PFSK-1 (cell line): ENCODE measurements around the gene NOC4L.

ENCODE experiments used
- FOXP2 ChIP-seq: optimal IDR thresholded peaks from 2 replicates; pipeline ENCODE3; 2011; ENCODE audit warnings: borderline replicate concordance, control low read depth, inconsistent platforms; ENCODE audit not compliant: insufficient read depth; ENCODE audit errors: extremely low read length, extremely low read depth
- POLR2AphosphoS5 ChIP-seq: IDR thresholded peaks from 2 replicates; pipeline ENCODE4 v1.6.1; 2012; ENCODE audit warnings: low read depth, mild to moderate bottlenecking, control low read depth, low read length, moderate library complexity
- REST ChIP-seq, 2 experiments: IDR thresholded peaks; 2 replicates each; pipeline versions ENCODE4 v1.6.1 to v1.8.0; 2011 to 2012; ENCODE audit warnings: low read depth in 2 of 2, low read length in 2 of 2, control low read depth in 1 of 2, inconsistent platforms in 1 of 2, mild to moderate bottlenecking in 1 of 2, moderate library complexity in 1 of 2; ENCODE audit not compliant: insufficient read depth in 1 of 2
- SIN3A ChIP-seq: IDR thresholded peaks from 2 replicates; pipeline ENCODE4 v1.6.1; 2012; ENCODE audit warnings: mild to moderate bottlenecking, low read length, moderate library complexity, borderline replicate concordance; ENCODE audit not compliant: insufficient read depth
- TAF1 ChIP-seq: IDR thresholded peaks from 2 replicates; pipeline ENCODE4 v1.6.1; 2012; ENCODE audit warnings: low read length, control low read depth, borderline replicate concordance; ENCODE audit not compliant: insufficient read depth

The NOC4L gene

GRCh38 chr12:132161036-132161781, 17.0 kb downstream of the NOC4L start:
- TF ChIP-seq REST (IDR thresholded peaks at IDR 0.05; ENCODE audit: insufficient read depth in 1 of 2, low read depth in 2 of 2, low read length in 2 of 2): no peak
- no peak for TF ChIP-seq FOXP2
- no peak for TF ChIP-seq POLR2AphosphoS5
- TF ChIP-seq SIN3A: no peak
- no peak for TF ChIP-seq TAF1

- no peak for TF ChIP-seq POLR2AphosphoS5
- no peak for TF ChIP-seq FOXP2
- TF ChIP-seq REST (IDR thresholded peaks at IDR 0.05; ENCODE audit: insufficient read depth in 1 of 2, low read depth in 2 of 2, low read length in 2 of 2): no peak
- TF ChIP-seq SIN3A: no peak
- TF ChIP-seq TAF1: no peak
These were observed 17.7 kb downstream of the NOC4L start for GRCh38 chr12:132161796-132162507.

- TF ChIP-seq TAF1: no peak
- TF ChIP-seq REST (IDR thresholded peaks at IDR 0.05; ENCODE audit: insufficient read depth in 1 of 2, low read depth in 2 of 2, low read length in 2 of 2): no peak
- peak; percentile 7 for TF ChIP-seq FOXP2
These were observed 18.3 kb downstream of the NOC4L start for GRCh38 chr12:132162508-132163031.

GRCh38 chr12:132163041-132163910, 19.0 kb downstream of the NOC4L start:
- TF ChIP-seq POLR2AphosphoS5 (no peak), SIN3A (no peak), REST (IDR thresholded peaks at IDR 0.05; ENCODE audit: insufficient read depth in 1 of 2, low read depth in 2 of 2, low read length in 2 of 2) (no peak), FOXP2 (no peak), TAF1 (no peak)
